HEK293 (cell line): ENCODE results near the gene EARS2.

Experiments used
- CTCF ChIP-seq: fragments of 450-650 bp; formaldehyde crosslinking; IDR thresholded peaks from 2 replicates; pipeline ENCODE4 v1.5.1; 2016; ENCODE audit warnings: missing biosample characterization, missing genetic modification characterization
- MZF1 ChIP-seq: fragments of 450-650 bp; formaldehyde crosslinking; IDR thresholded peaks from 2 replicates; pipeline ENCODE4 v1.5.1; 2017; ENCODE audit warnings: missing biosample characterization, missing genetic modification characterization, borderline replicate concordance
- TCF7L2 ChIP-seq: IDR thresholded peaks from 2 replicates; pipeline ENCODE4 v1.6.1; 2011; ENCODE audit warnings: low read depth, mild to moderate bottlenecking, inconsistent platforms, low read length, moderate library complexity, borderline replicate concordance
- ZNF274 ChIP-seq, 2 experiments: fragments of 200-500 bp in 1 of 2; fragments of 450-650 bp in 1 of 2; sonication (Bioruptor generic) in 1 of 2; formaldehyde crosslinking in 1 of 2; IDR thresholded peaks; 2 replicates each; pipeline versions ENCODE4 v1.5.1 to v1.6.1; 2014 to 2016; ENCODE audit warnings: borderline replicate concordance in 1 of 2, inconsistent platforms in 1 of 2, low read length in 1 of 2, missing biosample characterization in 1 of 2, missing genetic modification characterization in 1 of 2
- ZNF629 ChIP-seq: fragments of 450-650 bp; formaldehyde crosslinking; IDR thresholded peaks from 2 replicates; pipeline ENCODE4 v1.5.1; 2017; ENCODE audit warnings: missing biosample characterization, missing genetic modification characterization
- TF ChIP-seq, protein P1 (sequence below): fragments of 450-650 bp; formaldehyde crosslinking; IDR thresholded peaks from 2 replicates; pipeline ENCODE4 v1.5.1; 2016; ENCODE audit warnings: missing biosample characterization, missing genetic modification characterization

GRCh38 chr16:23497543-23497868 is 59.6 kb downstream of the EARS2 start:
- no peak for TF ChIP-seq ZNF629 (tag by site-specific recombination)
- no peak for TF ChIP-seq TCF7L2
- no peak for TF ChIP-seq CTCF
- TF ChIP-seq, protein P1, sequence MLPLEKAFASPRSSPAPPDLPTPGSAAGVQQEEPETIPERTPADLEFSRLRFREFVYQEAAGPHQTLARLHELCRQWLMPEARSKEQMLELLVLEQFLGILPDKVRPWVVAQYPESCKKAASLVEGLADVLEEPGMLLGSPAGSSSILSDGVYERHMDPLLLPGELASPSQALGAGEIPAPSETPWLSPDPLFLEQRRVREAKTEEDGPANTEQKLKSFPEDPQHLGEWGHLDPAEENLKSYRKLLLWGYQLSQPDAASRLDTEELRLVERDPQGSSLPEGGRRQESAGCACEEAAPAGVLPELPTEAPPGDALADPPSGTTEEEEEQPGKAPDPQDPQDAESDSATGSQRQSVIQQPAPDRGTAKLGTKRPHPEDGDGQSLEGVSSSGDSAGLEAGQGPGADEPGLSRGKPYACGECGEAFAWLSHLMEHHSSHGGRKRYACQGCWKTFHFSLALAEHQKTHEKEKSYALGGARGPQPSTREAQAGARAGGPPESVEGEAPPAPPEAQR (tag by site-specific recombination), result no peak
- TF ChIP-seq MZF1 (tag by site-specific recombination), result no peak
- no peak for TF ChIP-seq ZNF274 (IDR thresholded peaks at IDR 0.05; ENCODE audit: low read length)
- TF ChIP-seq ZNF274 (tag by site-specific recombination; IDR thresholded peaks at IDR 0.05; ENCODE audit: borderline replicate concordance), result no peak
